Measurements from ENCODE around the gene GNAS-AS1.
A peak's percentile ranks its signal among the peaks of the same experiment; 100 is the strongest.

Gene GNAS-AS1

DNA sequence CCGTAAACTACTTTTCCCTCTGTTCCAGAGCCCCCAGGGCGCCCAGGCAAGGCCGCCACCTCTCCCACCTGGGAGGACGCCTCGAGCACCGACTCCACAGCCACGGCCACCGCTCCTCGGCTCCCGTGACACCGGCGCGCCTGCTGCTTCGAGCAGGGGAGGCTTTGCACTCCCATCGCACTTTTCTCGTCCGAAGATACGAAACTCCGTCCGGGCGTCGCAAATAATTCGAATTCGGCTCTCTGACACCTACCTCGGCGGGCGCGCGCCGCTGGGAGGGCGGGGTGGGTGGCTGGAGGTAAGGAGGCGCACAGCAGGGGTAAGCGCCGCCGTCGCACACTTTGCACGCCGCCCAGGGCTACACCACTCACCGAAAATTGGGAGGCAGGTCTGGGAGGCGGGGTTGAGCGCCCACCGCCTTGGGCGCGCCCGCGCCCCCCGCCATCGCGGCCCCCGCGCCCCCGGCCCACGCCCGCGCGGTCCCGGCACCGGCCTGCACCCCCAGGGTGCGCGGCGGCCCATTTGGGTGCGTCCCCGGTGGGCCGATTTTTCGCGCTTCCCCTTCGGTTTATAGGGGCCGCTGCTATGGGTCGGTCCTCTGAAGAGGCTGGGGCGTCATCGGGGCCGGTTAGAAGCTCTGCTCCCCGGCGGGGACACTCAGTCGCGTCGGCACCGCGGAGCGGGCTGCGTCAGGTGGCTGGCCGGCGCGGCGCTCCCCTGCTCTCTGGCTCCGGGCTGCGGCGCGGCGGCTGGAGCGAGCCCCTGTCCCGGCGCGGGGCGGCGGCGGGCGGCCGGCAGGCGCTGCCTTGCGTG lies 38.0 kb upstream of the GNAS-AS1 start:
- no peak for DNase-seq (ENCODE audit: low read depth)

DNA sequence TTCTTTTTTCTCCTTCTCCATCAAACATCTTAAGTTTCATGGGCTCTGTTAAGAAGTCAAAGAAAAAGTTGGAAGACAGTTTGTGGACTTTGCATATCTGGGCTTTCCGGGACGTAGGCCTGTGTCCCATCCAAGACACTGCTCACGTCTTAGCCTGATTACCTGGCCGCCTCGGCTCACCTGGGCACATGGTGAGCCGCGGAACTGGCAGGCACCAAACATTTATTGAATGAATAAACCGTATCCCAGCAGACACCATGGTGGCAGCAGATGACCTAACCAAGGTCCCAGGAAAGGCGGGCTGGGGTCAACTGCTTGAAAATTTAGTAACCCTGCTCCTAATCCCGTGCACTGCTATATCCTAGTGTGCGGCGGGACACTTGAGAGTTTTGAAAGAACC lies 37.4 kb upstream of the GNAS-AS1 start:
- DNase-seq (ENCODE audit: low read depth), result no peak
- peak overlapping the region; percentile 68 for H3K4me3 ChIP-seq (ENCODE audit: low read depth, low read length)

More for the DNA sequence above, 38.0 kb upstream of the GNAS-AS1 start:
- peak overlapping the region; percentile 68 for H3K4me3 ChIP-seq (ENCODE audit: low read depth, low read length)

DNA sequence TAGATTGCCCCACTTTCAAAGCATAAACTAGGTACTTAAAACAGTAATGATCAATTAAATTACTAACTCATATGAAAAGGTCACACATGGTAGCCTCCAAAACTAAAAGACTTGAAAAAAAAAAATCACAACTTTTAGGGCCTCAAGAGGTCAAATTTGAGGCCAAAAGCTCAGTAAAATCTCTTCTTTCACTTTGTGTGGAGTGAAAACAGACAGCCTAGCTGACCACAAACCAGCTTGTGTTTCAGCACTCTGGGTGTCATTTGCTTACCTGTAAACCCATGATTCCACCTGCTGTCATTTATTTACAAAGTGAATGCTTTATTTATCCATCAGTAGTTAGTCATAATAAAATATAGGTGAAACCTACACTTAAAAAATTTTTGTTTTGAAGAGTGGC lies 35.8 kb upstream of the GNAS-AS1 start:
- H3K4me3 ChIP-seq (ENCODE audit: low read depth, low read length), result no peak overlapping the region
- no peak for DNase-seq (ENCODE audit: low read depth)

DNA sequence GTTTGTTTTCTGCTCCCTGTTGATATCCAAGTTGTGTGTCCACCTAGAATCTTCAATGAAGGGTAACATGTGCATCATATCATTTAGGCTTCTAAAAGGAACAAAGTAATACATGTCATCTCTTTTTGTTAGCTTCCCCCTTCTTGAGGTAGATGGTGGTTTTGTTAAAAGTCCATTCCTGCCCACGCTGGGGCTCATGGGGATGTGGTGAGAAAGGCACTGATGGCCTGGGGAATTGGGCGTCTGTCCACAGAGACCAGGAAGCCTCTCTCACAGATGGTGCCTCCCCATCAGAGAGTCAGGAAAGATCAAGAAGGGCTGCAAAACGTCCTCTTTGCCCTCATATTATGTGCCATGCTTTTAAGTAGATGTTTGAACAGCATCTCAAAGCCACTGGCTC lies 34.3 kb upstream of the GNAS-AS1 start:
- no peak for DNase-seq (ENCODE audit: low read depth)
- no peak overlapping the region for H3K4me3 ChIP-seq (ENCODE audit: low read depth, low read length)

DNA sequence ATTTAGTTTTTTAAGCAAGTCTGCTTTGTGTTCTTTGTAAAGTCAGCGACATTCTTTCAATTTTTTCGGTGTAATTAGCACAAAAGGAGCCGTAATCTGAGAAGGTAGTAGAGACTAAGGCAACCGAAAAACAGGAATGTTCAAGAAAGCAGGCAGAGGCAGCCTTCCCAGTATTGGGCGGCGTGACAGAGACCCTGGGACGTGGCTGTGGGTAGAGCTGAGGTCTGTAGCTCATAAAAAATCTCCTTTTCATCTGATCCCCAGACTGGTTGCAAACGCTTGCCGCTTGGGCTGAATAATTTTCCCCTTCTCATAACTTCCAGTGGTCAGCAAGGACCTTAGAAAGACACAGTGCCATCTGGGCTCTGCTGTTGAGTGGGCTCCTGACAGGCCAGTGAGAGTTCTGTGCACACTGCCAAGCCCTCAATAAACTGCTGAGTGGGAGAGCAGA lies 32.6 kb upstream of the GNAS-AS1 start:
- H3K4me3 ChIP-seq (ENCODE audit: low read depth, low read length), result no peak overlapping the region

DNA sequence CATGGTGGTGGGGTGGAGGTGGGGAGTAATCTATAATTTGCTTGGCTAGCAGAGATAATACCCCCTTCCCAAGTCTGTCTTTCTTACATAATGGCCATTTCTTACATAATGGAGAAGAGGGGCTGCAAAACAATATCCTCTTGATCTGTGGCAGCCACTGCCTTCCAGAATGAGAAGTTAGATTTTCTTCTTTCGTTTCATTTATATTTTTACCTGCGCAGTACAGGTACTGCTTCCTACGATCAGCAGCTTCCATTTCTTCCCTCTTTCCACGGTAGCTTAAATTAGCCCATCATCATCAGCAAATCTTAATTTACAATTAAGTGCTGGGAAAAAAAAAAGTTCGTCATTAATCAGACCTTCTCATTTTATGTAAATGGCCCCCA lies 32.0 kb upstream of the GNAS-AS1 start:
- no peak for DNase-seq (ENCODE audit: low read depth)
- H3K4me3 ChIP-seq (ENCODE audit: low read depth, low read length), result no peak overlapping the region

More for the DNA sequence above, 32.6 kb upstream of the GNAS-AS1 start:
- no peak for DNase-seq (ENCODE audit: low read depth)

DNA sequence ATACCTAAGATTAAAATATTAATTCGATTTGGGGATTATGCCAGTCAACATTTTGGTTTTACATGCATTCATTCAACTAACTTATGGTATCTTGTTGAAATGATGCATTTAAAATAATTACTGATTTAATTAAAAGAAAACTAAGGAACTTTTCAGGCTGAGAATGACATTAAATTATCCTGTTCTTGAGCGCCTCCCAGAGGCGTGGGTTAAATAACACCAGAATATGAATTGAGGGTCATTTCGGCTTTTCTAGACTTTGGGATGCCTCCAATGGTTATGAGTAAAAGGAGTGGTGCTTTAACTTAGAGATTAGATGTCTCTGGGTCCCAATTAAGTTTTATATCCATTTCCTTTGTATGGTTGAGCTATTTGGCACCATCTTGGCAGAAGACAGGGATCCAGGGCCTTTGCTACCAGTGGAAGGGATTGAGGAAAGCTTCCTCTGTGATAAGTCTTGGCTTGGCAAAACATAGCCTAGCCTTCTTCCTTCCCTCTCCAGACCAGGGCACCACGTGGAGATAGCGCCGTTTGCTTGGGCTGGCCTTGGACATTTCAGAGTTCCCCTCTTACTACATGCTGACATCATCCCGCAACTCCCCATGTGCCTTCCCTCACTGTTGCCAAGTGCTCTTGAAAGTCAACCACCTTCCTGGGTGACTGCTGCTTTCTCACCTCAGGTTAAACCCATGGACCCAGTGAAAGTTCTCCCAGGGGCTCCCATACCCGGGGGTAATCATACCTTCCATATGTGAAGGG lies 30.5 kb upstream of the GNAS-AS1 start:
- no peak overlapping the region for H3K4me3 ChIP-seq (ENCODE audit: low read depth, low read length)
- DNase-seq (ENCODE audit: low read depth), result no peak

DNA sequence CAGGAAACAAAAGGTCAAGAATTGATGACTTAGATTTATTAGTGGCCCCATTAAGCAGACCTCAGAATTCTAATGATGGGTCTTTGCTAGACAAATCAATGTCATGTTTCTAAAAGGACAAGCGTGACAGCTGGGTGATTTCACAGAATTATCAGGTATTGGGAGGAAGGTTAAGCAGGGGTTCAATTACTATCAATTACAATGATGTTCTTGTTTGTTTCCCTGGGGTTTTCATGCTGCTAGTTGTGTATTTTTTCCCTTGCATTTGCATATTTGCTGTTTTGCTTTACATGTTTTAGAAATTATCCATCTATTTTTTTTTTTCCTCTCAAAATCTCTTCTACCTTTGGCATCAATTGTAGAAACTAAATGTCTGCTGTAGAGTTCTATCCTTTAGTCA lies 29.7 kb upstream of the GNAS-AS1 start:
- H3K4me3 ChIP-seq (ENCODE audit: low read depth, low read length), result no peak overlapping the region
- no peak for DNase-seq (ENCODE audit: low read depth)

DNA sequence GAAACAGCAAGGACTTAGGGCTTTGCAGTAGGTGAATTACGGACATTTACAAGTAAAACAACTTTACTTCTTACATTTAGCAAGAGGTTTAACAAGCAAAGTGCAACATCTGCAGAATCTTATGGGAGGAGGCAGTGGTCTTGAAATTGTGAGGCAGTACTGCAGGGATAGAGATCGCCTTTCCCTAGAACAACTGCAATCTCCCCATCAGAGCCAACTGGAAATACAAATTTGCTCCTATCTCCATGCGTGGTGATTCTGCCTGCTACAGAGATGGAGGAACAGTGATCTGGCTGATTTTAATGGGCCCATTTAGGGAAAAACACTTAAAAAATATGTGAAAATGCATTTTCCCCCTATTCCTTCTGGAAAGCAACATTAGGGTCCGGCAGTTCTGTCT lies 27.7 kb upstream of the GNAS-AS1 start:
- no peak overlapping the region for H3K4me3 ChIP-seq (ENCODE audit: low read depth, low read length)
- no peak for DNase-seq (ENCODE audit: low read depth)

DNA sequence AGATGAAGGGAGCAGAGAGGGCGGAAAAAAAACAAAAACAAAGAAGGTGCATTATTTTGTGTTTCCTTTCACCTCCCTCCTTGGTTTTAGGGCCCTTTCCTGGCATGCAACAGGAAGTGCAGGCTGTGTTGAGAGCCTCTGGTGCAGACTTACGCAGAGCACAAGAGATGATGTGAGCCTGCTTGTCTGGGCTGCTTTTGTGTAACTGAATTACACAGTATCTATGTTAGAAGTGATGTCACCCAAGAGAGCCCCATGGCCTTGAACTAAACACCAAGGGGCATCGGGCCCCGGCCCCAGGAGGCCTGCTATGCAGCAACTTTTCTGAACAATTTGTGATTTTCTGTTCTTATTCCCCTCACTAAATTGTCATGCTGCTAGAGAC lies 27.3 kb upstream of the GNAS-AS1 start:
- H3K4me3 ChIP-seq (ENCODE audit: low read depth, low read length), result no peak overlapping the region
- DNase-seq (ENCODE audit: low read depth), result no peak

DNA sequence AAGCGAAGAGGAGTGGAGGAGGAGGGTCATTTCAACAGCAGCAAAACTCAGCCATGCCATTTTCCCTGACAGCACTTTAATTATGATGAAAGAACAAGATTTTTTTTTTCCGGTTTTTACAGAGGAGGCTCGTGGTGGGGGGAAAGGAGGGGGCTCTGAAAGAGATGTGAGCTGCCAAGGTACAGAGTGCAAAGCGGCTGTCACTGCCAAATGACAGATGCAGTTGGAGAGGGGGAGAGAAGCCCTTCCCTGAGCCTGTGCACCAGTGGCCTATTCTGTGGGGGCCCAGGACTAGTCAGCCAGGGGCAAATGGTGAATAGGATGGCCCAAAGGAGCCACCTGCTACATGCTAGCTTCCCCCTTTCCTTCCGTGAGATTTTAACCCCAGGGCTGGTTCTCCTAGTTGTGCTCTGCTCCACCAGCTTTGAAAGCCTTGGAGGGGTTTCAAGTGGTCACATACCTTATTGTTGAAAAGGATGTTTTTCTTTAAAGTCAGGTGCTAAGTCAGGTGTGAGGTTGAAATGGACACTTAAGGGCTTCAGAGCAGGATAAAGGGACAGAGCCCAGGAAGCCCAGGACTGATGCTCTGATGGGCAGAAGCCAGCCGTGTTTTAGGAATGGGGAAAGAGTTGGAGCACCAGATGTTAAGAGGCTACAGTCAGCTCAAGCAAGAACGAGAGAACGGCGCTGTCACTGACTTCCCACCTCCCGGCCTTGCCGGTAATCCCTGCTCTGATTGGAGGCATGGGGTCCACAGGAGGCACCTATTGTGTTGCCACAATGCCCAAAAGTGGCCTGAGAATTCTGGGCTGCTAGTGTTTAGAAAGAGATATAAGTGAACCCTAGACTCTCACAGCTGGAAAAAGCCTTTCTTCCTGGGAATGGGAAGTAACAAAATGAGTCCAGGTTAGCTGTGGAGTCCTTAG lies 26.6 kb upstream of the GNAS-AS1 start:
- no peak overlapping the region for H3K4me3 ChIP-seq (ENCODE audit: low read depth, low read length)
- no peak for DNase-seq (ENCODE audit: low read depth)

DNA sequence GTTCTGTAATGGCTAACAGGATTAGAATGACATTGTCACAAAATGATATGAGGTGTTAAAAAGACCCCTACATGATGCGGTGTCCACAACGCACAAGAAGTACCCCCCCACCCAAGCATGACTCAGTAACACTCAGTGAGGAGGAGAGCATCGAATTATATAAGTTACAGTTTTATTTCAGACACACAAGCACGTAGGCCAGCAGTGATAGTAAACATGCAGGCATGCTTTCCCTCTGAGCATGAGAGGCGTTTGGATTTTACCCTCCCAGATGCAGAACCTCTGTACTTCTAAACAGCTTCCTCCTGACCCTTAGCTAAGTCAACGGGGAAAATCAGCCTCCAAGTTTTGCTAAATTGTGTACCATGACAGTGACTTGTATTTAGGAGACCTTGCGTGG lies 25.7 kb upstream of the GNAS-AS1 start:
- DNase-seq (ENCODE audit: low read depth), result no peak
- H3K4me3 ChIP-seq (ENCODE audit: low read depth, low read length), result no peak overlapping the region

DNA sequence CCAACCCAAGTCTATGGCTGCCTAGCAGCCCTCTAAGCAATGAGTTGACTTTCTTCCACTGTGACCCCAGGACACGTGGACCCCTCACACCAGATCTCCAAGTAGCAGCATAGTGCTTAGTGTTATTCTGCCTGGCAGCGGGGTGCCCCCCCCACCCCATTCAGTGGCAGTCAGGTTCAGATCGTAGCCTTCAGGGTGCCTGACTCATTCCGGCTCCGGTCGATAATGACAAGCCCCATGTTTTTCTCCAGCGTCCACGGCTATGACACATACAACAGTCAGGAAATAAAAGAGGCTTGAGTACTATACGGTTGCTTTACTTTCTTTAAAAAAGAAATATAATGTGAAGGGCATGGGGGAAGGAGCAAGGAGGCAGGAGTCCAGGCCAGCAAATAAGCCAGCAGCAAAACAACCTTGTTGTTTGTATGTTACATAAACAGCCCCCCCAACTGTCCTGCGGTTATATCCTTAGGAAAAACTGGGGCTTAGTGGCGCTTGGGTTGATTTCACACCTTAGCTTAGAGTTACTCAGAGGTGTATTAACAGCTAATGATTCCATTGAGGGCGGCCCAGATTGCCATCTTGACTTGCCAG lies 24.9 kb upstream of the GNAS-AS1 start:
- H3K4me3 ChIP-seq (ENCODE audit: low read depth, low read length), result no peak overlapping the region
- DNase-seq (ENCODE audit: low read depth), result no peak

DNA sequence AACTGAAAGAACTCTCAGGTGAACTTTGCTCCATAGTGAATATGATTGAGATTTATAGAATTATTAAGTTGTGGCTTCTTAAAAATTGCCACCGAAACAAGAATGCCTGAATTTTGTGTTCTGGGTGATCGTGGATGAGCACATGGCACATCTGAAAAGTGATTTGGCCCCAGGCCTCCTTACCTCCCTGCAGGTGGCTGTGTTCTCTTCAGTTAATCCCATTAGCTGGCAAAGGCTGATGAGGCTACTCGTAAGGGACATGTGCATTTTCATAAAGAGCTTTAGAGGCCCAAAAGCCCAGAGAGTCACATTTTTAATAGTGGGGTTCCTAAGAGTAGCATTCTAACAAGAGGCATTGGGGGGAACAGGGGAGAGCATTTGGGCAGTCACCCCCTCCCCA lies 24.4 kb upstream of the GNAS-AS1 start:
- H3K4me3 ChIP-seq (ENCODE audit: low read depth, low read length), result no peak overlapping the region
- DNase-seq (ENCODE audit: low read depth), result no peak

DNA sequence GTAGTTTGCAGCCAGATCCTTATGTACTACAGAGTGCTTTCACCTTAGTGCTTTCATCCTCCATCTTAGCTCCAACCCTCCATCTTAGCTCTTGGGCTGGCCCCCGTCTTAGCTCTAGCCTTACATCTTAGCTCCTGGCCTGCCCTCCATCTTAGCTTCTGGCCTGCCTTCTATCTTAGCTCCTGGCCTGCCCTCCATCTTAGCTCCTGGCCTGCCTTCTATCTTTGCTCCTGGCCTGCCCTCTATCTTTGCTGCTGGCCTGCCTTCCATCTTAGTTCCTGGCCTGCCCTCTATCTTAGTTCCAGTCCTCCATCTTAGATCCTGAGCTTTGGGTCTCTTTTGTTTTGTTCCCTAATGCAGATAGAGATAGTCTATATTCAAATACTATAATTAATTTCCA lies 23.8 kb upstream of the GNAS-AS1 start:
- no peak for DNase-seq (ENCODE audit: low read depth)
- H3K4me3 ChIP-seq (ENCODE audit: low read depth, low read length), result no peak overlapping the region

DNA sequence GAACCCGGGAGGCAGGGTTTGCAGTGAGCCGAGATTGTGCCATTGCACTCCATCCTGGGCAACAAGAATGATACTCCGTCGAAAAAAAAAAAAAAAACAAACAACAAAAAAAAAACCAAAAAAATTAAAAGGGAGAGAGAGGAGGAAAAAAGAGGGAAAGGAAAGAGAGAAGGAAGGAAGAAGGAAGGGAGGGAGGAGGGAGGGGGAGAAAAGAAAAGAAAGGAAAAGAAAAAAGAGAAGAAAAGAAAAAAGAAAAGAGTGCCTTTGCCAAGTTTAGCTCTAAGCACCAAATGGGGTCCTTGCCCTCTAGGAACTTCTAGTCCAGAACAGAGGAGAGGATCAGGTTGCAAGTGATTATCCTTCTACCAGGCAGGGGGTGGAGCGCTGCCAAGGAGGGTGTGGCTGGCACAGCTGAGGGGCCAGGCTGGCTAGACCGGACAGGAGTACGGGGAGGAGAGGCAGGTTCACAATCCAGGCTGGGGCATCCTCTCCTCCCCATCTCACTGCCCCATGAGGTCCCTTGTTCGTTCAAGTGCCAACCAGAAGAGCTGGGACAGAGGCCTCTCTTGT lies 20.9 kb upstream of the GNAS-AS1 start:
- DNase-seq (ENCODE audit: low read depth), result no peak
- H3K4me3 ChIP-seq (ENCODE audit: low read depth, low read length), result no peak overlapping the region

DNA sequence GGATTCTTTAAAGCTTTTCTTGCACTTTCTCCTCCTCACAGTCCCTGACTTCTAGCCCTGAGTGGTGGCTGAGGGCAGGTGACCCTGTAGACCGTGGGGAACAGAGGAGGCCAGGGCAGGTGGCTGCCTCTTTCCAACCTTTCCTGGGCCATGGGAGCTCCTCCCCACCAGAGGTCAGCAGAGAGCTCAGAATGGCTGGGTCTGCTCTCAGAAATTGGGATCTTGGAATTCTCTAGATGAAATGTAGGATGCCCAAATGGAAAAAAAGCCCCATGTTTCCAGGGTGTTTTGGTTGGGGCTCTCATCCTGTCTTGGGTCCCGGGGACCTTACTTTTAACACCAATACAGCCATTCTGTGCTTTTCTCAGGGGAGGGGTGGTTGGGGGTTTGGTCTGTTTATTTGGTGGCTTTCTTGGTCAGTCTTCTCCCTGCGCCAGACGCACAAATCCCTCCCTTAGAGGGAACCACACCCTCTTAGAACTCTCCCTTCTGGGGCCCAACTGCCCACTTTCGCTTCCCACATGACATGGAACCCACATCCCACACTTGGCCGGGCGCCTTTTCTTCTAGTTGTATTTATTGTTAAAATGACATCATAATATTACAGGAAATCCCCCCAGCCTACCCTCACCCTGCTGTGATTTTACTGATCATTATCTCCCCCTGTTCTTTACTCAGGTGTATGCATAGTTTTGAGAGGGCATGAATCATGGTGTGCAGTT lies 19.8 kb upstream of the GNAS-AS1 start:
- no peak for DNase-seq (ENCODE audit: low read depth)
- H3K4me3 ChIP-seq (ENCODE audit: low read depth, low read length), result no peak overlapping the region

DNA sequence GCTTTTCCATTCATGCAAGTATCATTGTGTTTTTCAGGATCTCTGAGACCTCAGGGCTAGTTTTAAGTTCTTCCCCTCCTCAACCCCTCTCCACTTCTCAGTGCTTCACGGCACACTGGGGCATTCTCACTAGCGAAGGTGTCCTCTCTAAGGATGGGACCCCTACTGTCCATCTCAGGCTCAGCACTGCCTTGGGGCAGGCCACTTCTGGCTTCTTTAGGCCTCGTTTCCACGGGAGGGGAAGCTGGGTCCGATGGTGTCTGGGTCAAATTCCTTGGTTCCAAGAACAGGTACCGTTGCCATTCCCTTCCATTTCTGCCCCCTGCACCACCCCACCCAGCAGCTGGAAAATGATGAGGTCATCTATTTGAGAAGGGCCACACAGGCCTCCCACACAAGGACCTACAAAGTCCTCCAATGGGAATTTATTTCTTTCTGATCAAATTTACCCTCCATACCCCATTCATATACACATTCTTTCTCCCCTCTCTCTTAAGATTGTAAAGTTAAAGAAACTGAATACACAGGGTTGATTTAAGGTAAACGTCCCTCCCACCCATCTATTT lies 19.0 kb upstream of the GNAS-AS1 start:
- H3K4me3 ChIP-seq (ENCODE audit: low read depth, low read length), result no peak overlapping the region
- no peak for DNase-seq (ENCODE audit: low read depth)
